CD8-positive, alpha-beta memory T cell (primary cell): Measurements from ENCODE around the gene HTR3B. TPM values are rescaled to one million over a fixed set of nuclear protein-coding genes. Genes with fewer than 3 reads are reported as not detected.

Source experiments
- CTCF ChIA-PET: fragments of 350-600 bp; sonication (Branson Sonifier 250); formaldehyde crosslinking; loops from one replicate; lab custom pipeline; 2021; ENCODE audit warnings: antibody characterized with exemption; lab: Charles Lee
- POLR2A ChIA-PET: fragments of 350-600 bp; sonication (Branson Sonifier 250); formaldehyde crosslinking; loops from one replicate; lab custom pipeline; 2021; ENCODE audit warnings: antibody characterized with exemption; lab: Charles Lee
- DNase-seq, 5 donors: peaks; one replicate each; pipeline versions ENCODE4 v3.0.0 to v3.0.0-alpha.2; 2020 to 2022; ENCODE audit warnings: mixed read lengths in 1 of 5
- H3K27ac ChIP-seq: one replicate; pipeline ENCODE4 v1.7.0; 2013; ENCODE audit warnings: low read depth, mild to moderate bottlenecking, low read length, moderate library complexity
- H3K27me3 ChIP-seq: 2 replicates; pipeline ENCODE4 v1.7.0; 2013; ENCODE audit warnings: low read length, mild to moderate bottlenecking; ENCODE audit not compliant: insufficient read depth, poor library complexity, severe bottlenecking
- H3K36me3 ChIP-seq: 2 replicates; pipeline ENCODE4 v1.7.0; 2013; ENCODE audit warnings: mild to moderate bottlenecking, low read length, moderate library complexity; ENCODE audit not compliant: insufficient read depth
- H3K4me1 ChIP-seq: 2 replicates; pipeline ENCODE4 v1.7.0; 2013; ENCODE audit warnings: mild to moderate bottlenecking, low read length, moderate library complexity; ENCODE audit not compliant: insufficient read depth
- H3K4me3 ChIP-seq: 2 replicates; pipeline ENCODE4 v1.7.0; 2013; ENCODE audit warnings: mild to moderate bottlenecking, low read length
- H3K9me3 ChIP-seq: 2 replicates; pipeline ENCODE4 v1.7.0; 2013; ENCODE audit warnings: mild to moderate bottlenecking, low read length
- H3K27ac Mint-ChIP-seq, 8 donors: one replicate each; pipeline ENCODE4 v1.8.0; 2020 to 2021; ENCODE audit warnings: mixed read lengths in 8 of 8, mild to moderate bottlenecking in 6 of 8, inconsistent platforms in 3 of 8, moderate library complexity in 3 of 8
- H3K27me3 Mint-ChIP-seq, 2 donors: one replicate each; pipeline ENCODE4 v1.8.0; 2020 to 2021; ENCODE audit warnings: mixed read lengths in 2 of 2, mild to moderate bottlenecking in 1 of 2, moderate library complexity in 1 of 2
- H3K36me3 Mint-ChIP-seq, 3 donors: one replicate each; pipeline ENCODE4 v1.8.0; 2020 to 2021; ENCODE audit warnings: mixed read lengths in 3 of 3, inconsistent platforms in 1 of 3, mild to moderate bottlenecking in 1 of 3
- H3K4me1 Mint-ChIP-seq, 3 donors: one replicate each; pipeline ENCODE4 v1.8.0; 2020 to 2021; ENCODE audit warnings: mixed read lengths in 3 of 3, inconsistent platforms in 1 of 3, mild to moderate bottlenecking in 1 of 3
- H3K4me3 Mint-ChIP-seq, 7 donors: one replicate each; pipeline ENCODE4 v1.8.0; 2020 to 2021; ENCODE audit warnings: mixed read lengths in 7 of 7, mild to moderate bottlenecking in 6 of 7, moderate library complexity in 4 of 7, inconsistent platforms in 2 of 7
- H3K9me3 Mint-ChIP-seq, 5 donors: one replicate each; pipeline ENCODE4 v1.8.0; 2020 to 2022; ENCODE audit warnings: mixed read lengths in 5 of 5, mild to moderate bottlenecking in 3 of 5, moderate library complexity in 2 of 5, inconsistent platforms in 1 of 5
- polyA plus RNA-seq: library from polyadenylated mRNA; unstranded; fragments of 300-500 nt; fragmentation: Illumina TruSeq; gene quantifications from one replicate; pipeline ENCODE4 v1.2.3, GENCODE V29; 2021
- total RNA-seq, 2 experiments: library from RNA; stranded (reverse); gene quantifications; one replicate each; pipeline ENCODE4 v1.2.3, GENCODE V29; 2021

HTR3B gene
- total and polyA plus RNA-seq, 3 experiments from 2014 or later: not detected

DNA sequence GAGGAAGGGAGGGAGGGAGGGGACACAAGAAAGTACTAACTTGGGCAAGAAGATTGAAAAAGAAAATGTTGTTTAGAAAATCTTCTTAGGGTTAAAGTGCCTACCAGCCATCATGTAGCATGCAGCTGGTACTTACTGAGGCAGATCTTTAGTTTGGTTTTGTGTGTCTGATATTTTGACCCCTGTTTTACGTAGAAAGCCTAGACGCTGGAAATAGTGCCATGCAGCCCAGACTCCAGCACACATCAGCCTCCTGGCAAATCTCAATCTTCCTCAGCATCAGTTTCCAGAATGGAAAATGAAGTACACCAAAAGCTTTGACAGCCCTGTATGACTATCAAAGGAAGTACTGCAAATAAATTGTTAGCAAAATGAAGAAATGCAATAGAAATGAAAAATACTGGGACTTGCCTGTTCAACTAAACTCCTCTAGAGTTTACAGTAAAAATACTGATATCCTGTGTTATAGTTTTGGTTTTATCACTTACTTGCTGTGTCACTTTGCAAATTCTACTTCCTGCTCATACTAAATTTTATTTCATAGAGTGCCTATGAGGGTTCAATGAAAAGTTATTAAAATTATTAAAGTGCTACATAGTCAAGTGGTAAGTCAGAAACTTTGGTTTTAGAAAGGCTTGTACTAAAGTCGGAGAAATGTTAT lies 36.6 kb upstream of the HTR3B start:
- Histone ChIP-seq H3K9me3 (no peaks in the 10 kb centered on the region), H3K27me3 (no peaks in the 10 kb centered on the region), H3K36me3 (no peaks in the 10 kb centered on the region), H3K27ac (no peak overlapping the region), H3K4me3 (no peak overlapping the region), H3K4me1 (peaks cover 13% of the 10 kb centered on the region)
- CTCF ChIA-PET: no interaction called here
- H3K36me3 Mint-ChIP-seq: peaks cover 0 to 20% (median 14%) of the 10 kb centered on the region in 3 donors
- H3K9me3 Mint-ChIP-seq: no peaks in the 10 kb centered on the region
- POLR2A ChIA-PET: no interaction called here
- peaks cover 46 to 70% (median 69%) of the 10 kb centered on the region in 3 donors for H3K4me1 Mint-ChIP-seq
- H3K27ac Mint-ChIP-seq: peak overlapping the region; percentile 71 to 93 (median 83)
- H3K4me3 Mint-ChIP-seq: peak overlapping the region; percentile 62 to 81 (median 73)
- DNase-seq: no peak
- no peaks in the 10 kb centered on the region for H3K27me3 Mint-ChIP-seq

DNA sequence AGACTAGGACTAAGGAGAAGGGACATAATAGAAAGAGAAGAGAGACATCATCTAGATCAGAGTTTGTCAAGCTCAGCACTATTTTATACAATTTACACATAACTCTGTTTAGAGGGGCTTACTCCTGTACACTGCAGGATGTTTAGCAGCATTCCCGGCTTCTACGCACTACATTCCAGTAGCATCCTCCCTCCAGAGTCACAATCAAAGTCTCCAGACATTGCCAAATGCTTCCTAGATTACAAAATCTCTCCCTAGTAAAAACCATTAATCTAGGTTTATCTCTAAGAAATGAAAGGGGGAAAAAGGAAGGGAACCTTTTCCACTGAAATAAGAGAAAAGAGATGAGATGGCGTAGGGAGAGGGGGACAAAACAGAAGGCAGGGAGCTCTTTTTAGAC lies 33.3 kb upstream of the HTR3B start:
- Histone ChIP-seq H3K27ac (no peak overlapping the region), H3K4me1 (peaks cover 25% of the 10 kb centered on the region), H3K27me3 (no peaks in the 10 kb centered on the region), H3K36me3 (no peaks in the 10 kb centered on the region), H3K9me3 (no peaks in the 10 kb centered on the region), H3K4me3 (no peak overlapping the region)
- Mint-ChIP-seq H3K27ac (peak overlapping the region in 5 of 8 donors; percentile 9 to 56 (median 48)), H3K4me1 (peaks cover 58 to 77% (median 71%) of the 10 kb centered on the region in 3 donors), H3K9me3 (no peaks in the 10 kb centered on the region), H3K4me3 (peak overlapping the region in 6 of 7 donors; percentile 11 to 77 (median 15)), H3K27me3 (peaks cover 0 to 2% of the 10 kb centered on the region in 2 donors), H3K36me3 (peaks cover 0 to 21% (median 9%) of the 10 kb centered on the region in 3 donors)
- DNase-seq: no peak
- POLR2A ChIA-PET: interaction anchor here (0.5 kb wide), 1 partner anchor 88 kb away, joined by 5 read pairs; no protein-coding TSS in a partner anchor
- CTCF ChIA-PET: no interaction called here

DNA sequence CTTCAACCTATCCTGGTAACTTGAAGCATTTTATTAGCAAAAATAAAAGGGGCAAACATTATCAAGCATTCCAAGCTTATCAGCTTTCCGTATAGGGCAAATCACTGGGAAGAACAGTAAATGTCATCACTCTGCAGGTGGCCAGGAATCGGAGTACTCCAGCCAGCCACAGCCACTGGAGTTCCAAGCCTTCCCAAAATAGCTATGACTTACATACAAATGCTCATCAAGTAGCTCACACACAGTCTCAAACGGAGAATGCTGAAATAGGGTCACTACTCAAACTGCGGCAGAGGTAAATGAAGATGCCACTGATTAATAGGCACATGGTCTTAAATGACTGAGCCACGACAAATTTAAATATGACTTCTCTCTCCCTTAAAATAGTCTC lies 31.4 kb upstream of the HTR3B start:
- no peaks in the 10 kb centered on the region for H3K9me3 Mint-ChIP-seq
- no peaks in the 10 kb centered on the region for H3K36me3 ChIP-seq
- no peak overlapping the region for H3K27ac ChIP-seq
- DNase-seq: no peak
- ChIA-PET CTCF (interaction anchor here (0.7 kb wide), 1 partner anchor 271 kb away, joined by 4 read pairs; no protein-coding TSS in a partner anchor), POLR2A (no interaction called here)
- peaks cover 0 to 2% of the 10 kb centered on the region in 2 donors for H3K27me3 Mint-ChIP-seq
- H3K27me3 ChIP-seq: no peaks in the 10 kb centered on the region
- peak overlapping the region; percentile 71 to 96 (median 78) for H3K4me3 Mint-ChIP-seq
- H3K4me1 ChIP-seq: peaks cover 19% of the 10 kb centered on the region
- peaks cover 0 to 12% (median 4%) of the 10 kb centered on the region in 3 donors for H3K36me3 Mint-ChIP-seq
- H3K27ac Mint-ChIP-seq: peak overlapping the region in 6 of 8 donors; percentile 24 to 90 (median 48)
- no peaks in the 10 kb centered on the region for H3K9me3 ChIP-seq
- peaks cover 53 to 74% (median 68%) of the 10 kb centered on the region in 3 donors for H3K4me1 Mint-ChIP-seq
- no peak overlapping the region for H3K4me3 ChIP-seq

DNA sequence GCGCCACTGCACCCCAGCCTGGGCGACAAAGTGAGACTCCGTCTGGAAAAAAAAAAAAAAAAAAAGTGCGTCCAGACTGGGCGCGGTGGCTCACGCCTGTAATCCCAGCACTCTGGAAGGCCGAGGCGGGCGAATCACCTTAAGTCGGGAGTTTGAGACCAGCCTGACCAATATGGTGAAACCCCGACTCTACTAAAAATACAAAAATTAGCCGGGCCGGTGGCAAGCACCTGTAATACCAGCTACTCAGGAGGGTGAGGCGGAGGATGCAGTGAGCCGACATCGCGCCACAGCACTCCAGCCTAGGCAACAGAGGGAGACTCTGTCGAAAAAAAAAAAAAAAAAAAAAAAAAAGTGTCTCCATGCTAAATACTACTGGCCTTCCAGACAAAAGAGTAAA lies 30.5 kb upstream of the HTR3B start:
- Histone ChIP-seq H3K27me3 (no peaks in the 10 kb centered on the region), H3K9me3 (no peaks in the 10 kb centered on the region), H3K27ac (no peak overlapping the region), H3K4me1 (peaks cover 19% of the 10 kb centered on the region), H3K4me3 (peak overlapping the region; percentile 75), H3K36me3 (no peaks in the 10 kb centered on the region)
- H3K27me3 Mint-ChIP-seq: peaks cover 0 to 2% of the 10 kb centered on the region in 2 donors
- CTCF ChIA-PET: interaction anchor here (0.7 to 1.9 kb wide), 4 partner anchors 9 to 307 kb away, joined by 3 to 4 read pairs (median 4); no protein-coding TSS in a partner anchor
- H3K4me3 Mint-ChIP-seq: peak overlapping the region; percentile 84 to 98 (median 92)
- peaks cover 0 to 12% (median 4%) of the 10 kb centered on the region in 3 donors for H3K36me3 Mint-ChIP-seq
- no peak for DNase-seq
- H3K27ac Mint-ChIP-seq: peak overlapping the region in 7 of 8 donors; percentile 52 to 91 (median 84)
- no peaks in the 10 kb centered on the region for H3K9me3 Mint-ChIP-seq
- H3K4me1 Mint-ChIP-seq: peaks cover 48 to 69% (median 61%) of the 10 kb centered on the region in 3 donors
- POLR2A ChIA-PET: interaction anchor here (0.7 to 1.1 kb wide), 2 partner anchors 206 to 545 kb away, joined by 3 read pairs; no protein-coding TSS in a partner anchor

DNA sequence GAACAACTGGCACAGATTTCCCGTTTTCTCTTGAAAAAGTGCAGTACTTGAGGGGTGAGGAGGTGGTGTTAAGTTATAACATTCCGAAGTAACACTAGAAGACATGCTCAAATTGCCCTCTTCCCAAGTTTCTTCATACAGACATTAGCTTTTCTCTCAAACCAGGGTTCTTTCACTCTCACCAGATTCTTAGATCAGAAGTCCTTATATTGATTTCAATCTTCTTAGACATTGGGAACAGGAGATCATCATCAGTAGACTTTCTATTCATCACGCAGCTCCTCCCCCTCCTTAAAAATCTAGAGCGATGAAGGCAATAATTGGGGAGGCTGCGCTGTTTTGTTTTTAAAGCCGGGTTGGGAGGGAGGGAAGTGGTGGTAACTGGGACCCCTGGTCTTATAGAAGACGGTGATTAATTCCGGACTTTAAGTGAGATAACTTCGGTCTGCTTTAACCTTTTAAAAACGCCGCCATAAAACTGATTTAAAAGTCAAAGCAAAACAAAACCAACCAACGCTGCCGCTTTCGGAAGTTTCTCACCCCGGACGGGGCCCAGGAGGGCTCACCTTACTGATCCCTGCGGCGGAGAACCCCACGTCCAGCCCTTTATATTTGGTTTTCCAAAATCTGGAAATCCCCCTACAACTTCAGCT lies 29.9 kb upstream of the HTR3B start:
- no peaks in the 10 kb centered on the region for H3K27me3 ChIP-seq
- POLR2A ChIA-PET: interaction anchor here (0.6 to 1.1 kb wide), 3 partner anchors 29 to 545 kb away, joined by 3 to 7 read pairs (median 3); no protein-coding TSS in a partner anchor
- peak overlapping the region; percentile 68 for H3K27ac ChIP-seq
- Mint-ChIP-seq H3K27ac (peak overlapping the region; percentile 52 to 96 (median 84)), H3K4me1 (peaks cover 48 to 64% (median 61%) of the 10 kb centered on the region in 3 donors), H3K9me3 (no peaks in the 10 kb centered on the region), H3K36me3 (peaks cover 0 to 12% (median 4%) of the 10 kb centered on the region in 3 donors), H3K4me3 (peak overlapping the region; percentile 84 to 98 (median 92)), H3K27me3 (peaks cover 0 to 2% of the 10 kb centered on the region in 2 donors)
- no peaks in the 10 kb centered on the region for H3K36me3 ChIP-seq
- H3K9me3 ChIP-seq: no peaks in the 10 kb centered on the region
- peaks cover 19% of the 10 kb centered on the region for H3K4me1 ChIP-seq
- CTCF ChIA-PET: interaction anchor here (1.0 to 1.9 kb wide), 4 partner anchors 9 to 386 kb away, joined by 3 to 4 read pairs (median 3); no protein-coding TSS in a partner anchor
- DNase-seq: peak in 1 of 5 donors; percentile 11
- peak overlapping the region; percentile 75 for H3K4me3 ChIP-seq

DNA sequence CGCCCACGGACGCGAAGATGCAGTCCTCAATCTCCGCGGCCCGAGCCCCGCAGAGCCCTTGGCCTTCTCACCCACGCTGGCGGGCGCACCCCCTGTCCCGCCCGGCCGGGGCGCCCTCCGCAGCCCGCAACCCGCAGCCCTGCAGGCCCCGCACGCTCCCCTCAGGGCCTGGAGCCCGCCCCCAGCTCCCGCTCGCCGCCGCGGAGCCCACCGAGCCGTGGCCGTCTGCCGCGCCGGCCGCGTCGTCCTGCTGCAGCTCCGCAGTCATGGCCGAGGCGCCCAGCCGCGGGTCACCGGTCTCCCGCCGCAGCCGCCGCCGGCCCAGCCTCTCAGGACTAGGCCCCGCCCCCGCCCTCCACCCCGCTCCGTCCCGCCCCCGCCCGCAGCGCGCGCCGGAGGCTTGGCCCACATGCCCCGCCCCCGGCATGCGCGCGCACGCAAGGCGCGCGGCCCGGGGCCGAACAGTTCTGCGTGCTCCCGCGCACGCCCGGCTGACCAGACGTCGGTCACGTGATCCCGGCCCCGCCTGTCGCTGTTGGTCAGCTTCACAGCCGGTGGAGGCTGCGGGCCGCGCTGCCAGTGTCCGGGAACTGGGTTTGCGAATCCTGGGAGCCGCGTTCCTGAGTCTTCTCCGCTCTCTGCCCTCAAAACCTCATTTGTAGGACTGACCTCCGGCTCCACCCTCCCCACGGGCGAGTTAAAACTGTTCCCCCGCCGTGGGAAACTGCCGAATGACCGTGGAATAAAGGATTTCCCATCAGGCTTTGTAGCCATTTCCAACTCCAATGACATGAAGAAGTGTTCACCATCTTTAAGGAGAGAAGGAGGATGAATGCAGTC lies 29.1 kb upstream of the HTR3B start, which contains the start of gene USP28:
Gene USP28 (minus strand): TSS at position 339 of the 840 bp plus-strand sequence. CDS start 71 bp downstream, at position 268.
- ChIA-PET POLR2A (interaction anchor here (0.6 to 1.1 kb wide), 2 partner anchors 28 to 205 kb away, joined by 3 to 7 read pairs; no protein-coding TSS in a partner anchor), CTCF (interaction anchor here (1.0 to 1.9 kb wide), 4 partner anchors 8 to 385 kb away, joined by 3 to 4 read pairs (median 3); no protein-coding TSS in a partner anchor)
- peak within 1 kb of the TSS; percentile 85 to 98 (median 98) for H3K27ac Mint-ChIP-seq
- Histone ChIP-seq H3K27ac (peak within 1 kb of the TSS; percentile 74), H3K4me3 (peak within 1 kb of the TSS; percentile 89), H3K27me3 (no peaks in the 10 kb centered on the region), H3K9me3 (no peaks in the 10 kb centered on the region), H3K4me1 (peaks cover 19% of the 10 kb centered on the region), H3K36me3 (no peaks in the 10 kb centered on the region)
- peaks cover 3 to 12% (median 6%) of the 10 kb centered on the region in 3 donors for H3K36me3 Mint-ChIP-seq
- H3K4me1 Mint-ChIP-seq: peaks cover 46 to 62% (median 61%) of the 10 kb centered on the region in 3 donors
- no peaks in the 10 kb centered on the region for H3K9me3 Mint-ChIP-seq
- peak; percentile 72 to 82 (median 78) for DNase-seq
- H3K4me3 Mint-ChIP-seq: peak within 1 kb of the TSS; percentile 95 to 99 (median 98)
- H3K27me3 Mint-ChIP-seq: peaks cover 0 to 2% of the 10 kb centered on the region in 2 donors
